Activated CD4-positive, alpha-beta T cell treated with anti-CD3 and anti-CD28 coated beads, Interleukin-2, amount 10 ng/mL, durations not matched to agents 7 days and 5 days (primary cell): Measurements from ENCODE around the gene WWP2. TPM values are rescaled to one million over a fixed set of nuclear protein-coding genes. Genes with fewer than 3 reads are reported as not detected.
A peak's percentile ranks its signal among the peaks of the same experiment; 100 is the strongest.

Experiments
- CTCF ChIA-PET: fragments of 350-600 bp; sonication (Branson Sonifier 250); formaldehyde crosslinking; loops from one replicate; lab custom pipeline; 2021; ENCODE audit warnings: antibody characterized with exemption; lab: Charles Lee
- POLR2A ChIA-PET: fragments of 350-600 bp; sonication (Branson Sonifier 250); formaldehyde crosslinking; loops from one replicate; lab custom pipeline; 2021; ENCODE audit warnings: antibody characterized with exemption; lab: Charles Lee
- DNase-seq: peaks from one replicate; pipeline ENCODE4 v3.0.0-alpha.2; 2020
- H3K27ac Mint-ChIP-seq: one replicate; pipeline ENCODE4 v1.8.0; 2021; ENCODE audit warnings: mild to moderate bottlenecking, moderate library complexity, mixed read lengths
- H3K27me3 Mint-ChIP-seq: one replicate; pipeline ENCODE4 v1.8.0; 2021; ENCODE audit warnings: mixed read lengths
- H3K36me3 Mint-ChIP-seq: one replicate; pipeline ENCODE4 v1.8.0; 2021; ENCODE audit warnings: low read depth, mixed read lengths
- H3K4me1 Mint-ChIP-seq: one replicate; pipeline ENCODE4 v1.8.0; 2021; ENCODE audit warnings: mixed read lengths
- H3K4me3 Mint-ChIP-seq: one replicate; pipeline ENCODE4 v1.8.0; 2021; ENCODE audit warnings: mild to moderate bottlenecking, moderate library complexity, mixed read lengths
- H3K9me3 Mint-ChIP-seq: one replicate; pipeline ENCODE4 v1.8.0; 2021; ENCODE audit warnings: mixed read lengths
- total RNA-seq, 2 experiments: library from RNA; stranded (reverse); gene quantifications; one replicate each; pipeline ENCODE4 v1.2.3, GENCODE V29; 2021

WWP2 gene
- total RNA-seq, 2 experiments from 2014 or later, result 68.8 to 76.3 TPM

- DNase-seq, result no peak
- ChIA-PET POLR2A (no interaction called here), CTCF (no interaction called here)
- Mint-ChIP-seq H3K27ac (no peak overlapping the region), H3K27me3 (no peaks in the 10 kb centered on the region), H3K9me3 (no peaks in the 10 kb centered on the region), H3K4me3 (no peak overlapping the region), H3K36me3 (no peaks in the 10 kb centered on the region), H3K4me1 (peaks cover 5% of the 10 kb centered on the region)
Measured at GRCh38 chr16:69830146-69830533, 68.0 kb downstream of the WWP2 start.

- no peaks in the 10 kb centered on the region for H3K9me3 Mint-ChIP-seq
- no peak overlapping the region for H3K4me3 Mint-ChIP-seq
- ChIA-PET CTCF (no interaction called here), POLR2A (no interaction called here)
- H3K27ac Mint-ChIP-seq, result no peak overlapping the region
- H3K36me3 Mint-ChIP-seq, result no peaks in the 10 kb centered on the region
- H3K27me3 Mint-ChIP-seq, result no peaks in the 10 kb centered on the region
- peaks cover 5% of the 10 kb centered on the region for H3K4me1 Mint-ChIP-seq
- DNase-seq, result no peak
Measured at GRCh38 chr16:69830534-69831211, 68.5 kb downstream of the WWP2 start.

GRCh38 chr16:69831212-69832123, 69.3 kb downstream of the WWP2 start:
- no peak for DNase-seq
- H3K4me1 Mint-ChIP-seq, result peaks cover 5% of the 10 kb centered on the region
- H3K9me3 Mint-ChIP-seq, result no peaks in the 10 kb centered on the region
- ChIA-PET POLR2A (no interaction called here), CTCF (no interaction called here)
- no peak overlapping the region for H3K27ac Mint-ChIP-seq
- H3K27me3 Mint-ChIP-seq, result no peaks in the 10 kb centered on the region
- H3K4me3 Mint-ChIP-seq, result no peak overlapping the region
- H3K36me3 Mint-ChIP-seq, result no peaks in the 10 kb centered on the region

GRCh38 chr16:69833357-69834282, 71.5 kb downstream of the WWP2 start:
- Mint-ChIP-seq H3K27ac (no peak overlapping the region), H3K4me3 (no peak overlapping the region), H3K27me3 (no peaks in the 10 kb centered on the region), H3K9me3 (no peaks in the 10 kb centered on the region), H3K4me1 (peaks cover 5% of the 10 kb centered on the region), H3K36me3 (no peaks in the 10 kb centered on the region)
- ChIA-PET POLR2A (no interaction called here), CTCF (no interaction called here)
- DNase-seq, result no peak

DNA sequence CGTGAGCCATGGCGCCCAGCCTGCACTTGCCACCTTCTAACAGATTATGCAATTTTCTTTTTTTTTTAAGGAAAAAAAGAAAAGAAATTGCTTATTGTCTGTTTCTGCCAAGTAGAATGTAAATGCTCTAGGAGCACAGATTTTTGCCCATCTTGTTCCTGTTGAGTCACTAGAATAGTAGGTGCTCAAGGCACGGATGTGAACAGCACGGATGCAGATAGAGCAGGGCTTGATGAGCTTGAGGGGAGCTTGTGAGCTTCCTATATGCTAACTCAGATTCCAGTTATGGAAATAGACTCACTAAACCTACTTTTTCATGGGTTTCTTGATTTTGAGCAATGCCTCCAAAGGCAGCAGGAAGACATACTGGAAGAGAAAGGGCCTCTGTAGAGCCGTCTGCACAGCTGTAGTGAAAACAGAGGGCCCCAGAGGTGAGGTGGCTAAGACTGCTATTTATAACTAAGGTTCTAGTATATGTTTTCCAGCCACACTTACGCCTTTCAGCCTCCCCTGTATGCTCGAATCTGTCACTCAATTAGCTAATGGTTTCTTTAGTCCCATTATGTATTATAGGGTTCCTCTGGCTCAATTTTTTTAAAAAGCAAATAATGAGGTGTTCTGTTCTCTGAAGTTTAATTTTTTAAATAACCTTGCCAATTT, 72.8 kb downstream of the WWP2 start:
- Mint-ChIP-seq H3K27me3 (no peaks in the 10 kb centered on the region), H3K27ac (no peak overlapping the region), H3K4me1 (peaks cover 5% of the 10 kb centered on the region), H3K9me3 (no peaks in the 10 kb centered on the region), H3K4me3 (no peak overlapping the region), H3K36me3 (no peaks in the 10 kb centered on the region)
- POLR2A ChIA-PET, result no interaction called here
- no peak for DNase-seq
- CTCF ChIA-PET, result interaction anchor here (1.0 kb wide), 1 partner anchor 14 kb away, joined by 3 read pairs; no protein-coding TSS in a partner anchor

GRCh38 chr16:69836257-69836656, 74.1 kb downstream of the WWP2 start:
- Mint-ChIP-seq H3K36me3 (no peaks in the 10 kb centered on the region), H3K9me3 (no peaks in the 10 kb centered on the region), H3K4me1 (peaks cover 5% of the 10 kb centered on the region), H3K4me3 (no peak overlapping the region), H3K27me3 (no peaks in the 10 kb centered on the region), H3K27ac (no peak overlapping the region)
- ChIA-PET CTCF (no interaction called here), POLR2A (no interaction called here)
- DNase-seq, result no peak

DNA sequence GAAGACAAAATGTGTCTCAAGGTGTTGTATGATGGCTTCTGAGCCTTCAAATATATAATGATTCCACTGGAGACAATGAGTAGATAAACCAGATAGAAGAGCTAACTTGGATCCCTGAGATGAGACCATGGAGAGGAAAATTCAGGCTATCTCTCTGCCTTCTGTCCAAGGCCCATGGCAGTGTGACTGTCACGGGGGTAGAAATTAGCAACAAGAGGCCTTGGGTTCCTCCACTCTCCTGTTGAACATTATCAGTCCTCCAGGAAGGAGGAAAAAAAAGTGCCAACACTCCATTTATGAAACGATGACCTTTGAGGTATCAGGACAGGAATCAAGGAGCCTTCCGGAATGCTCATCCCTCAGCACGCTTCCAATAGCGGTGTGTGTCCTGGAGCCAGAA, 75.2 kb downstream of the WWP2 start:
- no peak for DNase-seq
- H3K36me3 Mint-ChIP-seq, result peaks cover 4% of the 10 kb centered on the region
- POLR2A ChIA-PET, result no interaction called here
- CTCF ChIA-PET, result no interaction called here
- H3K27ac Mint-ChIP-seq, result no peak overlapping the region
- H3K27me3 Mint-ChIP-seq, result no peaks in the 10 kb centered on the region
- H3K4me3 Mint-ChIP-seq, result no peak overlapping the region
- H3K4me1 Mint-ChIP-seq, result peaks cover 5% of the 10 kb centered on the region
- H3K9me3 Mint-ChIP-seq, result no peaks in the 10 kb centered on the region

DNA sequence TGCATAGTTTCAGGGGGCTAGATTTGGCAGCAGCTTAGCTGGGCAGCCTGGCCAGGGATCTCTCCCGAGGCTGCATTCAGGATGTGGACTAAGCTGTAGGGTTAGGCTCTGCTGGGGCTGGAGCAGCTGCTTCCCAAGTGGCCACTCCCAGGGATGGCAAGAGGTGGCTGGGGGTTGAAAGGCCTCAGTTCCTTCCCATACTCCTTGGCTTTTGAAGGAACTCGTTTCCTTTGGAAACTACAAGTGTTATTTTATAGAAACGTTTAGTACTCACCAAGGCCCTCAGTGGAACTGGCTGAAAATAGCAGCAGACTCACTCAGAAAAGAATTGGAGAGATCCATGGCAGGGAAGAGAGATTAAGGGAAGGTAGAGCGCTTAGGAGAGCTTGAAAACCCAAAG, 76.4 kb downstream of the WWP2 start:
- ChIA-PET POLR2A (no interaction called here), CTCF (no interaction called here)
- no peak for DNase-seq
- no peaks in the 10 kb centered on the region for H3K27me3 Mint-ChIP-seq
- no peak overlapping the region for H3K4me3 Mint-ChIP-seq
- no peaks in the 10 kb centered on the region for H3K9me3 Mint-ChIP-seq
- no peak overlapping the region for H3K27ac Mint-ChIP-seq
- H3K4me1 Mint-ChIP-seq, result peaks cover 5% of the 10 kb centered on the region
- H3K36me3 Mint-ChIP-seq, result peaks cover 6% of the 10 kb centered on the region

DNA sequence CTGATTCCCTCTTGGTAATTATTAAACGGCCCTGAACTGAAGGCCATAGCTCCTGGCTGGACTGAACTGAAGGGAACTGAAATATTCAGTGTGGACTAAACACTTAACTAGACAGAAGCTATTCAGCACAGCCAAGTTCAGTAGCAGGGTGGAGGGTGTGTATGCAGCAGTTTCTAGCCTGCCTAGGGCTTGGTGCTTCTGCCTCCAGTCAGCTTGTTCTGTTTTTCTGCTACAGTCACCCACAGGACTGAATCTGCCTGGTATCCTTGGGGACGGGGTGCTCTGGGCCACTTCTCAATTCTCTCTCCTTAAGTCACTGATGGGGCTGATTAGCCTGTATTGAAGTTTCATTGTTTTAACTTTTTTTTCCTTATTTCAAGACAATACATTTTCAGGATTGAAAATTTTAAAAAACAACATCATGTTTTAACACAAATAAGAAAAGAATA, 77.1 kb downstream of the WWP2 start:
- ChIA-PET CTCF (no interaction called here), POLR2A (no interaction called here)
- DNase-seq, result no peak
- Mint-ChIP-seq H3K4me3 (no peak overlapping the region), H3K27me3 (no peaks in the 10 kb centered on the region), H3K4me1 (peaks cover under 1% of the 10 kb centered on the region), H3K9me3 (no peaks in the 10 kb centered on the region), H3K36me3 (peaks cover 8% of the 10 kb centered on the region), H3K27ac (peak overlapping the region; percentile 19)

- POLR2A ChIA-PET, result no interaction called here
- CTCF ChIA-PET, result no interaction called here
- Mint-ChIP-seq H3K36me3 (peaks cover 8% of the 10 kb centered on the region), H3K4me3 (no peak overlapping the region), H3K4me1 (no peaks in the 10 kb centered on the region), H3K27me3 (no peaks in the 10 kb centered on the region), H3K27ac (no peak overlapping the region), H3K9me3 (no peaks in the 10 kb centered on the region)
- DNase-seq, result no peak
Measured at GRCh38 chr16:69839798-69840409, 77.8 kb downstream of the WWP2 start.

- peaks cover 11% of the 10 kb centered on the region for H3K36me3 Mint-ChIP-seq
- no peaks in the 10 kb centered on the region for H3K4me1 Mint-ChIP-seq
- no peak for DNase-seq
- no peak overlapping the region for H3K4me3 Mint-ChIP-seq
- ChIA-PET POLR2A (no interaction called here), CTCF (no interaction called here)
- H3K27ac Mint-ChIP-seq, result no peak overlapping the region
- no peaks in the 10 kb centered on the region for H3K27me3 Mint-ChIP-seq
- H3K9me3 Mint-ChIP-seq, result no peaks in the 10 kb centered on the region
Measured at GRCh38 chr16:69840975-69841374, 78.8 kb downstream of the WWP2 start.

GRCh38 chr16:69844441-69844840, 82.3 kb downstream of the WWP2 start:
- POLR2A ChIA-PET, result no interaction called here
- CTCF ChIA-PET, result interaction anchor here (0.6 kb wide), 1 partner anchor 410 kb away, joined by 3 read pairs; no protein-coding TSS in a partner anchor
- no peaks in the 10 kb centered on the region for H3K9me3 Mint-ChIP-seq

More at GRCh38 chr16:69844441-69844840, 82.3 kb downstream of the WWP2 start:
- Mint-ChIP-seq H3K27ac (no peak overlapping the region), H3K36me3 (peaks cover 17% of the 10 kb centered on the region), H3K4me3 (no peak overlapping the region), H3K27me3 (no peaks in the 10 kb centered on the region), H3K4me1 (no peaks in the 10 kb centered on the region)
- DNase-seq, result no peak
